Peyer's patch (tissue), 4 donors: Measurements from ENCODE around the gene CLCNKB. TPM values are rescaled to one million over a fixed set of nuclear protein-coding genes. Genes with fewer than 3 reads are reported as not detected.
"Not testable (repeated sequence)": the region's sequence is repeated elsewhere in the genome, so short reads cannot be mapped to it uniquely, and the experiment has no call there.

Source experiments
- DNase-seq, 3 donors: peaks; one replicate each; pipeline ENCODE4 v3.0.0-alpha.2; 2017 to 2019
- H3K27ac ChIP-seq, 4 donors: fragments of 200-600 bp; sonication (generic); one replicate each; pipeline ENCODE4 v1.5.1; 2016 to 2019
- H3K27me3 ChIP-seq, 2 donors: fragments of 200-600 bp; sonication (generic); one replicate each; pipeline ENCODE4 v1.5.1; 2019
- H3K36me3 ChIP-seq, 3 donors: fragments of 200-600 bp; sonication (generic); one replicate each; pipeline ENCODE4 v1.5.1; 2016 to 2019
- H3K4me1 ChIP-seq, 4 donors: fragments of 200-600 bp; sonication (generic); one replicate each; pipeline ENCODE4 v1.5.1; 2016 to 2019
- H3K4me3 ChIP-seq, 4 donors: fragments of 200-600 bp; sonication (generic); 1 replicate in 3 of 4; 2 replicates in 1 of 4; pipeline ENCODE4 v1.5.1; 2016 to 2019; ENCODE audit warnings: mild to moderate bottlenecking in 1 of 4
- H3K9me3 ChIP-seq, 4 donors: fragments of 200-600 bp; sonication (generic); one replicate each; pipeline ENCODE4 v1.5.1; 2016 to 2019; ENCODE audit warnings: mild to moderate bottlenecking in 1 of 4
- POLR2A ChIP-seq, 2 donors: fragments of 450-650 bp; IDR thresholded peaks; one replicate each; pipeline ENCODE4 v1.5.1; 2017; ENCODE audit warnings: antibody characterized with exemption in 2 of 2, mild to moderate bottlenecking in 2 of 2, moderate library complexity in 2 of 2
- total RNA-seq, 4 donors: library from RNA; depleted of rRNA; stranded (reverse); fragments of >200 nt; gene quantifications; one replicate each; pipeline ENCODE4 v1.1.0, GENCODE V29; 2016
- TF ChIP-seq, protein P1 (sequence below), 6 experiments: fragments of 450-650 bp in 4 of 6; fragments of 200-600 bp in 2 of 6; sonication (generic) in 1 of 6; IDR thresholded peaks; one replicate each; pipeline ENCODE4 v1.5.1; 2017 to 2019; ENCODE audit warnings: antibody characterized with exemption in 6 of 6, mild to moderate bottlenecking in 3 of 6, moderate library complexity in 1 of 6

The CLCNKB gene
- total RNA-seq, 4 donors from 2014 or later = not detected

DNA sequence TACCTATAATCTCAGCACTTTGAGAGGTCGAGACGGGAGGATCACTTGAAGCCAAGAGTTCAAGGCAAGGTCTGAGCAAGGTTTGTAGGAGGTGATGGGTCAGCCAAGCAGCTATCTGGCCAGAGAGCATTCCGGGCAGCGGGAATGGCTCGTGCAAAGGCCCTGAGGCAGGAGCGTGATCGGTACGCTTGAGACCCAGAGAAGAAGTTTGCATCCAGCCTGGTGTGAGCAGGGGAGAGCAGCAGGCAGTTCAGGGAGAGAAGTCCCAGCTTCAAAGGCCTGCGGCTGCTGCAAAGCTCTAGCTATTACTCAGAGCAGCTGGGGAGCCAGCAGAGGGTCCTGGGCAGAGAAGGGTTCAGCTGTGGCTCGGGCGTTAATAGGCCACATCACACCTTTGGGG lies 44.7 kb upstream of the CLCNKB start:
- Histone ChIP-seq H3K4me3 (no peak overlapping the region), H3K27me3 (no peaks in the 10 kb centered on the region), H3K36me3 (no peaks in the 10 kb centered on the region), H3K27ac (no peak overlapping the region), H3K9me3 (no peaks in the 10 kb centered on the region), H3K4me1 (no peaks in the 10 kb centered on the region)
- peak in 1 of 3 donors; percentile 30 for DNase-seq
- TF ChIP-seq, protein P1, sequence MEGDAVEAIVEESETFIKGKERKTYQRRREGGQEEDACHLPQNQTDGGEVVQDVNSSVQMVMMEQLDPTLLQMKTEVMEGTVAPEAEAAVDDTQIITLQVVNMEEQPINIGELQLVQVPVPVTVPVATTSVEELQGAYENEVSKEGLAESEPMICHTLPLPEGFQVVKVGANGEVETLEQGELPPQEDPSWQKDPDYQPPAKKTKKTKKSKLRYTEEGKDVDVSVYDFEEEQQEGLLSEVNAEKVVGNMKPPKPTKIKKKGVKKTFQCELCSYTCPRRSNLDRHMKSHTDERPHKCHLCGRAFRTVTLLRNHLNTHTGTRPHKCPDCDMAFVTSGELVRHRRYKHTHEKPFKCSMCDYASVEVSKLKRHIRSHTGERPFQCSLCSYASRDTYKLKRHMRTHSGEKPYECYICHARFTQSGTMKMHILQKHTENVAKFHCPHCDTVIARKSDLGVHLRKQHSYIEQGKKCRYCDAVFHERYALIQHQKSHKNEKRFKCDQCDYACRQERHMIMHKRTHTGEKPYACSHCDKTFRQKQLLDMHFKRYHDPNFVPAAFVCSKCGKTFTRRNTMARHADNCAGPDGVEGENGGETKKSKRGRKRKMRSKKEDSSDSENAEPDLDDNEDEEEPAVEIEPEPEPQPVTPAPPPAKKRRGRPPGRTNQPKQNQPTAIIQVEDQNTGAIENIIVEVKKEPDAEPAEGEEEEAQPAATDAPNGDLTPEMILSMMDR (IDR thresholded peaks at IDR 0.05) = no peak
- TF ChIP-seq POLR2A (IDR thresholded peaks at IDR 0.05) = no peak

- H3K4me3 ChIP-seq, H3K27me3 ChIP-seq, H3K9me3 ChIP-seq, H3K27ac ChIP-seq, DNase-seq, H3K36me3 ChIP-seq, H3K4me1 ChIP-seq: not testable (repeated sequence)
These were observed 42.3 kb upstream of the CLCNKB start for GRCh38 chr1:16001274-16001673.

DNA sequence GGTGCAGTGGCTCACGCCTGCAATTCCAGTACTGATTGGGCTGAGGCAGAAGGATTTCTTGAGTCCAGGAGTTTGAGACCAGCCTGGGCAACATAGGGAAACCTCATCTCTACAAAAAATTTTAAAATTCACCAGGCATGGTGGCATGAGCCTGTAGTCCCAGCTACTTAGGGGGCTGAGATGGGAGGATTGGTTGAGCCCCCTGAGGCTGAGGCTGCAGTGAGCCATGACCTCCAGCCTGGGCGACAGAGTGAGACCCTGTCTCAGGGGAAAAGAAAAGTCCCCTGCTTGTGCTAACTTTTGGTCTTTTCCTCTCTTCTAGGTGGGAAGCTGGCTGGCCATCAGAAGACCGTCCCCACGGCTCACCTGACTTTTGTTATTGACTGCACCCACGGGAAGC lies 38.0 kb upstream of the CLCNKB start:
- no peaks in the 10 kb centered on the region for H3K9me3 ChIP-seq
- no peaks in the 10 kb centered on the region for H3K27me3 ChIP-seq
- H3K4me3 ChIP-seq = no peak overlapping the region
- H3K36me3 ChIP-seq = no peaks in the 10 kb centered on the region
- H3K27ac ChIP-seq = no peak overlapping the region
- H3K4me1 ChIP-seq = no peaks in the 10 kb centered on the region
- TF ChIP-seq, protein P1 (IDR thresholded peaks at IDR 0.05) = no peak
- TF ChIP-seq POLR2A (IDR thresholded peaks at IDR 0.05) = no peak
- no peak for DNase-seq

- Histone ChIP-seq H3K27ac (no peak overlapping the region), H3K9me3 (no peaks in the 10 kb centered on the region), H3K36me3 (no peaks in the 10 kb centered on the region), H3K27me3 (no peaks in the 10 kb centered on the region), H3K4me3 (no peak overlapping the region), H3K4me1 (no peaks in the 10 kb centered on the region)
- no peak for TF ChIP-seq POLR2A (IDR thresholded peaks at IDR 0.05)
- TF ChIP-seq, protein P1 (IDR thresholded peaks at IDR 0.05) = no peak
- peak in 1 of 3 donors; percentile 37 for DNase-seq
These were observed 37.6 kb upstream of the CLCNKB start for GRCh38 chr1:16006010-16006409.

DNA sequence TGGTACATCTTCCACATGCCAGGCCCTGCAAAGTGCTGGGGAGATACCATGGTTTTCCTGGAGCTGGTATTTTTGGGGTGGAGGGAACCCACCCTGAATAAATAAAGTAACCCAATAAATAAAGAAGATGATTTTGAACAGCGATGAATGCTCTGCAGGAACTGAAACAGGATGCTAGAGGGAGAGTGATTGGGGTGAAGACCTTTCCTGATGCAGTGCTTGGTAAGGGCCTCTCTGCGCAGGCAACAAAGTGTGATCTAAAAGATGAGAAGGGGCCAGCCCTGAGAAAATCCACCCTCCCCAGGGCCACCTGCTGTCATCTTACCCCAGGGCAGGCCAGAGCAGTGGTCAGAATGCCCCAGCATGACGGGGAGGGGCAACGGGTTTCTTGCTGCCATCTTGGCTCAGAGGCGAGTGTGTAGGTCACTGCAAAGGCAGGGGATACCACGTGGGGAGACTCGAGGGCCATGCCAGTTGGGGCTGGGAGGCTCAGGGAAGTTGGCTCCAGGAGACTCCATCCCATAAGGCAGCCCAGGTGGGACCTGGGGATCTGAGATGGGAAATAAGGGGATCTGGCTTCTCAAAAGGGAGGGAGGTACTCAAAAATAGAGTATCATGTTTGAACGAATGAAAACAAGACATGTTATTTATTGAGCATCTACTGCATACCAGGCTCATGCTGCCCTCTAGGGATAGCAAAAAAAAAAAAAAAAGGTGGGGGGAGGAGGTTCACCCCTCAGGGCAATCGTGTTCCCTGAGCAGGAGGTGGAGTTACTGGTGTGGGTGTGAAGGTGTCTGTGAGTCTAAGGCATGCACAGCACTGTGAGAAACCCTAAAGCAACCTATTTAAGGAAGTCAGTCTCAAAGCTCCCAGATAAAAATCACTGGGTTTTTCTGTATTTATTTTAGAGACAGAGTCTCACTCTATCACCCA lies 36.8 kb upstream of the CLCNKB start:
- Histone ChIP-seq H3K36me3 (no peaks in the 10 kb centered on the region), H3K27me3 (no peaks in the 10 kb centered on the region), H3K27ac (no peak overlapping the region), H3K4me3 (no peak overlapping the region), H3K9me3 (no peaks in the 10 kb centered on the region), H3K4me1 (no peaks in the 10 kb centered on the region)
- DNase-seq = peak in 1 of 3 donors; percentile 41
- TF ChIP-seq POLR2A (IDR thresholded peaks at IDR 0.05) = no peak
- TF ChIP-seq, protein P1 (IDR thresholded peaks at IDR 0.05) = no peak

DNA sequence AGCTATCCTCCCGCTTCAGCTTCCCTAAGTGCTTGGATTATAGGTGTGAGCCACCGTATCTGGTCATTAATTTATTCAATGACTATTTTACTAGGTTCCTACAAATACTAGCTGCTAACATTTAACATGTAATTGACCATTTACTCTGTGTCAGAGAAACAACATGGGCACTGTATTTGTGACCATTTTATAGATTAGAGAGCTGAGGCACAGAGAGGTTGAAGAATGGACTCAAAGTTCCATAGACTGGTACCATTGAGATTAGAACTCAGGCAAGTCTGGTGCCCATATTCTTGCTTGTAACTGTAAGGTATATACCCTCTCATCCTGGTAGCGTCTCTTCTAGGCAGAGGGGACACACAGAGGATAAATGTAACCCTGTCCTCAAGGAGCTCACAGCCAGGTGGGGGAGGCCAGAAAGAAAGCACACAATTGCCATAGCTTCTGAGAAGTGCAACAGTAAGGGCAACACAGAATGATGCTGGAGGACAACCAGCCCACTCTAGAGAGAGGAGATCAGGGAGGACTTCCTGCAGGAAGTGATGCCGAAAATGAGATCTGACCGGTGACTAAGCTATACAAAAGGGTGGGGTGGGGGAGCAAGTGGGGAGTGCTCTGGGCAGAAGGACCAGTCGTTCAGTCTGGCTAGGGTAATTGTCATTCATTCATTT lies 35.8 kb upstream of the CLCNKB start:
- no peaks in the 10 kb centered on the region for H3K27me3 ChIP-seq
- TF ChIP-seq, protein P1 (IDR thresholded peaks at IDR 0.05) = no peak
- no peak for TF ChIP-seq POLR2A (IDR thresholded peaks at IDR 0.05)
- H3K4me1 ChIP-seq = peaks cover 0 to 7% (median 5%) of the 10 kb centered on the region in 4 donors
- H3K36me3 ChIP-seq = no peaks in the 10 kb centered on the region
- no peak overlapping the region for H3K4me3 ChIP-seq
- no peak overlapping the region for H3K27ac ChIP-seq
- no peak for DNase-seq
- no peaks in the 10 kb centered on the region for H3K9me3 ChIP-seq
